Psoas muscle (tissue), 8 donors: ENCODE measurements around the gene MBNL1. TPM values are rescaled to one million over a fixed set of nuclear protein-coding genes. Genes with fewer than 3 reads are reported as not detected.
A peak's percentile ranks its signal among the peaks of the same experiment; 100 is the strongest.

ENCODE experiments used
- ATAC-seq, 4 donors: fragments of 200-7000 bp; cut with Tn5 transposase; one replicate each; pipeline ENCODE4 v1.9.1; 2020; ENCODE audit warnings: moderate library complexity in 3 of 4, mild to moderate bottlenecking in 2 of 4
- DNase-seq, 2 donors: peaks; one replicate each; pipeline ENCODE4 v3.0.0-alpha.2; 2020
- H3K27ac ChIP-seq: fragments of 200-600 bp; one replicate; pipeline ENCODE4 v1.8.0; 2022
- H3K27me3 ChIP-seq, 3 donors: fragments of 200-600 bp in 1 of 3; one replicate each; pipeline versions ENCODE4 v1.6.1 to v1.8.0; 2013 to 2022; ENCODE audit warnings: low read length in 2 of 3, mild to moderate bottlenecking in 2 of 3, moderate library complexity in 1 of 3; ENCODE audit not compliant: insufficient read depth in 3 of 3
- H3K36me3 ChIP-seq, 2 donors: fragments of 200-600 bp in 1 of 2; one replicate each; pipeline versions ENCODE4 v1.6.1 to v1.8.0; 2013 to 2022; ENCODE audit warnings: low read depth in 1 of 2, mild to moderate bottlenecking in 1 of 2, moderate library complexity in 1 of 2; ENCODE audit not compliant: insufficient read depth in 1 of 2
- H3K4me1 ChIP-seq: fragments of 200-600 bp; one replicate; pipeline ENCODE4 v1.8.0; 2022
- H3K4me3 ChIP-seq: fragments of 200-600 bp; one replicate; pipeline ENCODE4 v1.8.0; 2022; ENCODE audit warnings: mild to moderate bottlenecking
- H3K9me3 ChIP-seq: fragments of 200-600 bp; one replicate; pipeline ENCODE4 v1.8.0; 2022
- WGBS, 3 donors: extraction: QIAGEN DNeasy Blood & Tissue Kit; methylation state at CpG; one replicate each; pipeline versions ENCODE4 v1.1.6 to v1.1.7; 2013; 5-methylcytosine and 5-hydroxymethylcytosine counted together
- intact Hi-C, 2 donors: fragments of 100-400 bp; cut with DNase I; formaldehyde crosslinking; loops; one replicate each; pipeline versions ENCODE4 v1.11.0 to v1.14.2; 2022
- polyA plus RNA-seq, 3 donors: library from polyadenylated mRNA; stranded (reverse); fragments of 200-250 nt; gene quantifications; one replicate each; pipeline ENCODE4 v1.2.3, GENCODE V29; 2013
- total RNA-seq, 4 donors: library from RNA; stranded (reverse); fragmentation: NEBNext Ultra II Directional in 2 of 4; extraction: Animal tissue kit (Norgen Biotek cat#: 25700) in 2 of 4; gene quantifications; one replicate each; pipeline versions ENCODE4 v1.2.1 to v1.2.4, GENCODE V29; 2021 to 2023
- TF ChIP-seq, protein P1 (sequence below): fragments of 200-600 bp; IDR thresholded peaks from one replicate; pipeline ENCODE4 v1.8.0; 2022; ENCODE audit warnings: antibody characterized with exemption
- donor health status: healthy with polysubstance abuse.
- donor health status: DM: no; HTN: no; CAD: no; lungs with moderate emphysema.
- donor health status: Bipolar disorder and iron deficiency.
- donor health status: healthy.
- donor health status: DM: yes; HTN: yes; CAD: no.
- donor health status: DM: no; HTN: no; CAD: no.
- donor health status: DM: no; HTN: no; CAD: no.
- donor health status: DM: yes; HTN: yes; CAD: no.

The MBNL1 gene
- total and polyA plus RNA-seq, 7 donors = 27.4 to 281 (median 179) TPM

DNA sequence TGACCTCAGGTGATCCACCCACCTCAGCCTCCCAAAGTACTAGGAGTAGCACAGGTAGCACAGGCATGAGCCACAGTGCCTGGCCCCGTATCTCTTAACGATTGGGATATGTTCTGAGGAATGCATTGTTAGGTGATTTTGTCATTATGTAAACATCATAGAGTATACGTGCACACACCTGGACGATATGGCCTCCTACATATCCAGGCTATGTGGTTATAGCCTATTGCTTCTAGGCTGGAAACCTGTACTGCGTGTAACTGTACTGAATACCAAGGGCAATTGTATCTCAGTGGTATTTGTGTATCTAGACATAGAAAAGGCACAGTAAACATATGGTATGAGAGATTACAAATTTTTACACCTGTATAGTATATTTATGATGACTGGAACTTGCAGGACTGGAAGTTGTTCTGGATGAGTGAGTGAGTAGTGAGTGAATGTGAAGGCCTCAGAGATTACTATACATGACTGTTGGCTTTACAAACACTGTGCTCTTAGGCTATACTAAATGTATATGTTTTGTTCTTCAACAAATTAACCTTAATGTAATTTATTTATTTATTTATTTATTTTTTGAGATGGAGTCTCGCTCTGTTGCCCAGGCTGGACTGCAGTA lies 120.7 kb downstream of the MBNL1 start:
- ATAC-seq = no peak
- Histone ChIP-seq H3K36me3 (peaks cover 0 to 6% of the 10 kb centered on the region in 2 donors), H3K9me3 (no peaks in the 10 kb centered on the region), H3K27ac (peak overlapping the region; percentile 82), H3K27me3 (no peaks in the 10 kb centered on the region), H3K4me1 (peaks cover 86% of the 10 kb centered on the region), H3K4me3 (no peak overlapping the region)
- DNase-seq = no peak
- 76 to 92% (median 84%) methylated on average over 6 of the region's 6 CpGs for WGBS, 3 donors
- TF ChIP-seq, protein P1, sequence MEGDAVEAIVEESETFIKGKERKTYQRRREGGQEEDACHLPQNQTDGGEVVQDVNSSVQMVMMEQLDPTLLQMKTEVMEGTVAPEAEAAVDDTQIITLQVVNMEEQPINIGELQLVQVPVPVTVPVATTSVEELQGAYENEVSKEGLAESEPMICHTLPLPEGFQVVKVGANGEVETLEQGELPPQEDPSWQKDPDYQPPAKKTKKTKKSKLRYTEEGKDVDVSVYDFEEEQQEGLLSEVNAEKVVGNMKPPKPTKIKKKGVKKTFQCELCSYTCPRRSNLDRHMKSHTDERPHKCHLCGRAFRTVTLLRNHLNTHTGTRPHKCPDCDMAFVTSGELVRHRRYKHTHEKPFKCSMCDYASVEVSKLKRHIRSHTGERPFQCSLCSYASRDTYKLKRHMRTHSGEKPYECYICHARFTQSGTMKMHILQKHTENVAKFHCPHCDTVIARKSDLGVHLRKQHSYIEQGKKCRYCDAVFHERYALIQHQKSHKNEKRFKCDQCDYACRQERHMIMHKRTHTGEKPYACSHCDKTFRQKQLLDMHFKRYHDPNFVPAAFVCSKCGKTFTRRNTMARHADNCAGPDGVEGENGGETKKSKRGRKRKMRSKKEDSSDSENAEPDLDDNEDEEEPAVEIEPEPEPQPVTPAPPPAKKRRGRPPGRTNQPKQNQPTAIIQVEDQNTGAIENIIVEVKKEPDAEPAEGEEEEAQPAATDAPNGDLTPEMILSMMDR = no peak
- intact Hi-C loops = no loop called here

DNA sequence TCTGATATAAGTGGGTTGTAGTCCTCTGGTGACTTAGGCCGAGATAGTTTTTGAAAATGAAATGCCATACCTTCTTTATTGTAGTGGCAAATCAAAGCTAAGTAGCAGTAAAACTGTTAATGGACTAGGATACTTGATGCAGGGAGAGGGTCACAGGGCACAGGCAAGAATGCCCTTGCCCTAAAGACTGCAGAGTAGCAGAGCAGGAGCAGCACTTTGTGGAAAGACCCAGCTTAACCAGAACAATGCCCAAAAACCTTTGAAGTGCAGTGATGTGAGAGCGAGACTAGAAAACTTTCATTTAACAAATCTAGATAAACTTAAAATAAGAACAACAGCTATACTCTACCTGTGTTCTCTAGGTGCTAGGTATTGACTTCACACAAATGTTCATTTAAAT lies 121.9 kb downstream of the MBNL1 start:
- 70 to 83% (median 73%) methylated on average over 2 of the region's 2 CpGs for WGBS, 3 donors
- ATAC-seq (no peak), DNase-seq (no peak)
- Histone ChIP-seq H3K27me3 (no peaks in the 10 kb centered on the region), H3K27ac (peak overlapping the region; percentile 92), H3K4me1 (peaks cover 89% of the 10 kb centered on the region), H3K4me3 (peak overlapping the region; percentile 3), H3K36me3 (peaks cover 0 to 6% of the 10 kb centered on the region in 2 donors), H3K9me3 (no peaks in the 10 kb centered on the region)
- intact Hi-C loops = no loop called here
- TF ChIP-seq, protein P1 = no peak

DNA sequence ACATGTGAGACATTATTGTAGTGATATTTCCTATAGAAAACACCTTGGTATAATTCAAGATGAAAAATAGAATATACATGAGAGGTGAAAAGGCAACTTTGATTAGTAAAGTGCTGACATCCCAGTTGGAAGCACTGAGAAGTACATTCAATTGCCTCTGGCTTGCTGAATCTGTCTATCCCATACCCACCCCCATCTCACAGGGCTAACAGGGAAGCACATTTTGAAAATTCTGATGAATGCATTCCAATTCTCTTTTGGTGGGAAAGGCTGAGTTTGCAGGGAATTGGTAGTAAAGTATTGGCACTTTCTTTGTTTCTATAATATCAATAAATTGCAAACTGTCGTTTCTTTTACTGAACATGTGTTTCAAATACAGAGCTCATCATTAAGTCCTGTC lies 122.9 kb downstream of the MBNL1 start:
- peaks cover 89% of the 10 kb centered on the region for H3K4me1 ChIP-seq
- TF ChIP-seq, protein P1 = no peak
- intact Hi-C loops = no loop called here
- peaks cover 0 to 10% of the 10 kb centered on the region in 2 donors for H3K36me3 ChIP-seq
- no peak overlapping the region for H3K4me3 ChIP-seq
- ATAC-seq (no peak), DNase-seq (no peak)
- H3K9me3 ChIP-seq = no peaks in the 10 kb centered on the region
- 36 to 69% (median 59%) methylated on average over 1 of the region's 1 CpG for WGBS, 3 donors
- peak overlapping the region; percentile 92 for H3K27ac ChIP-seq
- H3K27me3 ChIP-seq = no peaks in the 10 kb centered on the region

DNA sequence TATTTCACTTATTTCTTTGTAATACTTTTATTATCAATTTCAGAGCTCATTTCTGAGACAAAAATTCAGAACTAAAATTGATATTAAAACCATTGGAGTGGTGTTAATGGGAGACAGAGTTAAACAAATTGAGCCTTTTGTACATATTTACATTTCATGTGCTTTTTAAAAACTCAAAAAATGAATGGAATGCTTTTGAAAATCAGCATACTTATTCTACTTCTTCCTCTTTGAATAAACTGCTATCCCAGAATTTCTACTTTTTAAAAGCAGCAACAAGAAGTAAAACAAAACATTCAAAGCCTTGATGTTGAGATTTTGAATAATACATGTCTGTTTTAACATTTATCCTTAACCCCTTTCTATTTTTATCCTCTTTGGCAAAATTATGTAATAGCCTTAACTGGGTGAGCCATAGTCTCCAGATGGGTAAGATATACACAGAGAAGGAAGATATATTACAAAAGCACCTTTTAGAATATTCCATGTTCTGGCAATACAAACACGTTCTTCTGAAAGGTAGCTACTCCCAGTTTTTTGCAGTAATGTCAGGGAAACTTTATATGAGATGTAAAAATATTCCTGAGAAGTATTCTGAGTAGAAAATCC lies 123.6 kb downstream of the MBNL1 start:
- no peaks in the 10 kb centered on the region for H3K27me3 ChIP-seq
- peaks cover 82% of the 10 kb centered on the region for H3K4me1 ChIP-seq
- H3K9me3 ChIP-seq = no peaks in the 10 kb centered on the region
- DNase-seq (no peak), ATAC-seq (no peak)
- peak overlapping the region; percentile 92 for H3K27ac ChIP-seq
- intact Hi-C loops = no loop called here
- peaks cover 0 to 17% of the 10 kb centered on the region in 2 donors for H3K36me3 ChIP-seq
- peak overlapping the region; percentile 27 for H3K4me3 ChIP-seq
- 13 to 47% (median 16%) methylated on average over 1 of the region's 1 CpG for WGBS, 3 donors
- TF ChIP-seq, protein P1 = no peak
